ENCODE measurements around the gene MAD1L1. TPM values are rescaled to one million over a fixed set of nuclear protein-coding genes. Genes with fewer than 3 reads are reported as not detected.

Gene MAD1L1
- total RNA-seq, 1 donor from 2014 or later = 18.7 TPM

Small RNAs within 50 kb of the gene (small RNA-seq; reads per million reads assigned to genes)
- not detected for gene MIR4655 (ENCODE audit: low replicate concordance)

Other genes starting within 250 kb of the MAD1L1 start
- 14.3 TPM for gene MRM2, start 9.3 kb upstream of the MAD1L1 start, total RNA-seq
- 13.3 TPM for gene NUDT1, start 9.3 kb upstream of the MAD1L1 start, total RNA-seq
- gene SNX8, start 81.5 kb upstream of the MAD1L1 start, total RNA-seq = 4.9 TPM
- gene EIF3B, start 121.9 kb upstream of the MAD1L1 start, total RNA-seq = 47.2 TPM
- gene CHST12, start 170.7 kb upstream of the MAD1L1 start, total RNA-seq = 2.2 TPM
- not detected for gene GRIFIN, start 243.5 kb upstream of the MAD1L1 start, total RNA-seq